Adrenal gland (tissue), 12 donors: Measurements from ENCODE around the gene IDH3B. TPM values are rescaled to one million over a fixed set of nuclear protein-coding genes. Genes with fewer than 3 reads are reported as not detected.

Source experiments
- DNase-seq, 7 donors: peaks; one replicate each; pipeline ENCODE4 v3.0.0-alpha.2; 2019 to 2020
- H3K27ac ChIP-seq, 5 donors: fragments of 200-600 bp; sonication (generic) in 4 of 5; 1 replicate in 3 of 5; 2 replicates in 2 of 5; pipeline versions ENCODE4 v1.5.1 to v1.8.0; 2016 to 2020; ENCODE audit warnings: mild to moderate bottlenecking in 1 of 5
- H3K27me3 ChIP-seq: fragments of 200-600 bp; 2 replicates; pipeline ENCODE4 v1.8.0; 2021
- H3K36me3 ChIP-seq, 2 donors: fragments of 200-600 bp; replicated peaks in 1 of 2; 1 replicate in 1 of 2; 2 replicates in 1 of 2; pipeline versions ENCODE4 v1.5.1 to v1.8.0; 2018 to 2022
- H3K4me1 ChIP-seq, 2 donors: fragments of 200-600 bp; replicated peaks in 1 of 2; 1 replicate in 1 of 2; 2 replicates in 1 of 2; pipeline versions ENCODE4 v1.5.1 to v1.8.0; 2018 to 2021
- H3K4me3 ChIP-seq, 4 donors: fragments of 200-600 bp; sonication (generic) in 3 of 4; one replicate each; pipeline ENCODE4 v1.5.1; 2016 to 2018
- H3K9me3 ChIP-seq, 3 donors: fragments of 200-600 bp; sonication (generic) in 1 of 3; replicated peaks in 1 of 3; 1 replicate in 2 of 3; 2 replicates in 1 of 3; pipeline versions ENCODE4 v1.5.1 to v1.8.0; 2016 to 2021
- POLR2A ChIP-seq, 2 donors: fragments of 450-650 bp; IDR thresholded peaks; one replicate each; pipeline ENCODE4 v1.6.1; 2017; ENCODE audit warnings: antibody characterized with exemption in 2 of 2, mild to moderate bottlenecking in 2 of 2, moderate library complexity in 1 of 2
- WGBS, 4 donors: extraction: QIAGEN DNeasy Blood & Tissue Kit in 2 of 4; methylation state at CpG; one replicate each; pipeline versions ENCODE4 v1.1.5 to v1.1.7; 2013 to 2017; 5-methylcytosine and 5-hydroxymethylcytosine counted together
- intact Hi-C, 2 donors: fragments of 100-400 bp; cut with DNase I; formaldehyde crosslinking; loops; one replicate each; pipeline versions ENCODE4 v1.14.1 to v1.15.0; 2022 to 2023
- polyA plus RNA-seq, 3 donors: library from polyadenylated mRNA; stranded (reverse); fragments of 200-250 nt in 2 of 3; fragments of 350-450 nt in 1 of 3; fragmentation: Illumina TruSeq in 1 of 3; extraction: RNeasy Lipid Tissue Mini Kit (QIAGEN cat#74804) in 1 of 3; gene quantifications; one replicate each; pipeline ENCODE4 v1.2.3, GENCODE V29; 2013 to 2014
- total RNA-seq, 9 donors: library from RNA; depleted of rRNA in 4 of 9; stranded (reverse); fragments of >200 nt in 4 of 9; fragments of 120-200 nt in 1 of 9; fragmentation: NEBNext Ultra II Directional in 1 of 9; extraction: Animal tissue kit (Norgen Biotek cat#: 25700) in 1 of 9; gene quantifications; one replicate each; pipeline versions ENCODE4 v1.1.0 to v1.2.4, GENCODE V29; 2013 to 2023
- TF ChIP-seq, protein P1 (sequence below), 6 experiments: fragments of 450-650 bp in 4 of 6; fragments of 200-600 bp in 2 of 6; sonication (generic) in 1 of 6; IDR thresholded peaks; 1 replicate in 5 of 6; 2 replicates in 1 of 6; pipeline versions ENCODE4 v1.5.1 to v1.8.0; 2016 to 2021; ENCODE audit warnings: antibody characterized with exemption in 6 of 6, mild to moderate bottlenecking in 2 of 6, moderate library complexity in 1 of 6
- donor health status: healthy with polysubstance abuse.
- donor health status: Bipolar disorder and iron deficiency.
- donor health status: DM: yes; HTN: yes; CAD: no.
- donor health status: DM: no; HTN: no; CAD: no.
- donor health status: DM: no; HTN: no; CAD: no.
- donor health status: DM: yes; HTN: yes; CAD: no.

Gene IDH3B
- total and polyA plus RNA-seq, 12 donors = 79.0 to 220 (median 111) TPM

DNA sequence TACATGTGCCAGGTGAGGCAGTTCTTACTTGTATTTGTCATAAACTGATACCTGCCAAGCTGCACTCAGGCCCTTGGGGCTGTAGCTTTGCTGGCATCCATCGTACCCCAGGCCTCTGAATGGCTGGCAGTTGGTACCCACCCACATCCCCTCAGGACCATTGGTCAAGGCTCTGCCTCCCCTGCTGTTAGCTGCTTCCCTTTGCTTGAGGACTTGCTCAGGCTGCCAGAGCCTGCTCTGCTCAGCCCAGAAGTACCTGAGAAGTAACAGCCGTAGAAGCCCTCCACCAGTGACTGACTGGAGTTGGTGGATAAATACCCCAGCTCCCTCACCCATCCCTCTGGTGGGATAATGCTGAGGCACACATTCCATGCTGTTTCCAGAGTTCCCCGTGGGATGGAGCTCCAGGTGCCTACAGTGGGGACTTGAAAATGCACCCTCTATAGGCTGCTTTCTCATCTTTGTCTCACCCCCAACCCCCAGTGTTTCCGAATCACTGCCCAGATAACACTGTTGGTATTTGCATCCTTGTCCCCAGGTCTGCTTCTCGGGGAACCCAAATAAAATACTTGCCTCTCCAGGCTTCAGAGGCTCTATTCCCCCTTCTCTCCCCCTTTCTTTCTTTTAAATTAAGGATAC is 35.9 kb upstream of the IDH3B start:
- intact Hi-C loops = no loop called here
- H3K9me3 ChIP-seq = no peaks in the 10 kb centered on the region
- WGBS, 4 donors = 82 to 93% (median 88%) methylated on average over 4 to 5 of the region's 5 CpGs
- H3K27ac ChIP-seq = no peak overlapping the region
- DNase-seq = peak in 1 of 7 donors; percentile 25
- no peaks in the 10 kb centered on the region for H3K4me1 ChIP-seq
- H3K27me3 ChIP-seq = no peaks in the 10 kb centered on the region
- H3K4me3 ChIP-seq = no peak overlapping the region
- TF ChIP-seq POLR2A (IDR thresholded peaks at IDR 0.05) = no peak
- H3K36me3 ChIP-seq = no peaks in the 10 kb centered on the region

DNA sequence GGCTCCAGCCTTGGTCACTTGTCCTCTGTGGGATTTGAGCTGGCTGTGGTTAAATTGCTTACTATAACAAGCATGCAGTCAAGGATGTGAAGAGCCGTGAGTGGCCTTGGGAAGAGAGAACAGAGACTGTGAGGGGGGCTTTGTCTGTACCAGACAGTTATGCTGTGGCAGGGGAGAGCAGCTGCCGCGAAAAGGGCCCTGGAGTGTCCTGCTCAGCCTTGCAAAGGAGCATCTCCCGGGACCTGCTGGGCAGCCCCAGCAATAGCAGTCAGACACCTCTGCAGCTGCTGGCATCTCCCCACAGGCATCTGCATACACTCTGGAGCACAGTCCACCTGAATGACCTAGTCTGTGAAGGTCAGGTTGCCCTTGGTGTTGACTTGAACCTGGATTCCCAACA is 34.9 kb upstream of the IDH3B start:
- intact Hi-C loops = no loop called here
- WGBS, 4 donors = 63 to 75% (median 72%) methylated on average over 4 of the region's 4 CpGs

DNA sequence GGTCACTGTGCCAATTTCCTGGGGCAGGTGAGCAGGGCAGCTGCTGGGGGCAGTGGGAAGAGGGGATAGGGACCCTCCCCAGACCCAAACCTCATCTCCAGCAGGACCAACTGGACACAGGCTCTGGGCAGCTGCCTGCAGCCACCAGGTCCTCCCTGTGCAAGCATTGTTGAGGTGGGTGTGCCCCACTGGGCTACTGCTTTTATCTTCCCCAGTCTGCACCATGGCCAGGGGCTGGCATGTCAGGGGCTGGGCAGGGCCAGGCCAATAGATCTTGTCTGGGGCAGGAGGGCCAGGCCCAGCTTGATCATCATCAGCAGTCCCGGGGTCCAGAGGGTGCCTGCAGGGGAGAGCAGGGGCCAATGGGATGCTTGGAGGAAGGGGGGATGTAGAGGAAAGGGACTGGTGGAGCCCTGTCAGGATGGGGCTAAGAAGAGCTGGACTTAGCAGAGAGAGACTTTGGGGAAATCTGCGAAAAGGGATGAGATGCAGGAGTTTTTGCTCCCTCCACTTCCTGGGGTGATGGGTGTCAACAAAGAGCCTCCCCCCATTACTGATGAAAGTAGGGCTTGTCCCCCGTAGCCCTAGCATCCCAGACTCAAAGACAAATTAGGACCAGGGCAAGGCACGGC is 34.3 kb upstream of the IDH3B start:
- WGBS, 4 donors = 69 to 85% (median 74%) methylated on average over 4 of the region's 4 CpGs
- intact Hi-C loops = no loop called here
- Histone ChIP-seq H3K4me3 (no peak overlapping the region), H3K36me3 (no peaks in the 10 kb centered on the region), H3K9me3 (no peaks in the 10 kb centered on the region), H3K27ac (no peak overlapping the region), H3K27me3 (no peaks in the 10 kb centered on the region), H3K4me1 (no peaks in the 10 kb centered on the region)
- peak in 1 of 7 donors; percentile 41 for DNase-seq
- TF ChIP-seq, protein P1, sequence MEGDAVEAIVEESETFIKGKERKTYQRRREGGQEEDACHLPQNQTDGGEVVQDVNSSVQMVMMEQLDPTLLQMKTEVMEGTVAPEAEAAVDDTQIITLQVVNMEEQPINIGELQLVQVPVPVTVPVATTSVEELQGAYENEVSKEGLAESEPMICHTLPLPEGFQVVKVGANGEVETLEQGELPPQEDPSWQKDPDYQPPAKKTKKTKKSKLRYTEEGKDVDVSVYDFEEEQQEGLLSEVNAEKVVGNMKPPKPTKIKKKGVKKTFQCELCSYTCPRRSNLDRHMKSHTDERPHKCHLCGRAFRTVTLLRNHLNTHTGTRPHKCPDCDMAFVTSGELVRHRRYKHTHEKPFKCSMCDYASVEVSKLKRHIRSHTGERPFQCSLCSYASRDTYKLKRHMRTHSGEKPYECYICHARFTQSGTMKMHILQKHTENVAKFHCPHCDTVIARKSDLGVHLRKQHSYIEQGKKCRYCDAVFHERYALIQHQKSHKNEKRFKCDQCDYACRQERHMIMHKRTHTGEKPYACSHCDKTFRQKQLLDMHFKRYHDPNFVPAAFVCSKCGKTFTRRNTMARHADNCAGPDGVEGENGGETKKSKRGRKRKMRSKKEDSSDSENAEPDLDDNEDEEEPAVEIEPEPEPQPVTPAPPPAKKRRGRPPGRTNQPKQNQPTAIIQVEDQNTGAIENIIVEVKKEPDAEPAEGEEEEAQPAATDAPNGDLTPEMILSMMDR (IDR thresholded peaks at IDR 0.05) = no peak
- TF ChIP-seq POLR2A (IDR thresholded peaks at IDR 0.05) = no peak

More for the DNA sequence above, 34.9 kb upstream of the IDH3B start:
- TF ChIP-seq, protein P1 (IDR thresholded peaks at IDR 0.05) = no peak
- TF ChIP-seq POLR2A (IDR thresholded peaks at IDR 0.05) = no peak
- no peaks in the 10 kb centered on the region for H3K9me3 ChIP-seq
- H3K27ac ChIP-seq = no peak overlapping the region
- H3K4me1 ChIP-seq = no peaks in the 10 kb centered on the region
- no peaks in the 10 kb centered on the region for H3K27me3 ChIP-seq
- no peak overlapping the region for H3K4me3 ChIP-seq
- H3K36me3 ChIP-seq = no peaks in the 10 kb centered on the region
- peak in 1 of 7 donors; percentile 39 for DNase-seq

DNA sequence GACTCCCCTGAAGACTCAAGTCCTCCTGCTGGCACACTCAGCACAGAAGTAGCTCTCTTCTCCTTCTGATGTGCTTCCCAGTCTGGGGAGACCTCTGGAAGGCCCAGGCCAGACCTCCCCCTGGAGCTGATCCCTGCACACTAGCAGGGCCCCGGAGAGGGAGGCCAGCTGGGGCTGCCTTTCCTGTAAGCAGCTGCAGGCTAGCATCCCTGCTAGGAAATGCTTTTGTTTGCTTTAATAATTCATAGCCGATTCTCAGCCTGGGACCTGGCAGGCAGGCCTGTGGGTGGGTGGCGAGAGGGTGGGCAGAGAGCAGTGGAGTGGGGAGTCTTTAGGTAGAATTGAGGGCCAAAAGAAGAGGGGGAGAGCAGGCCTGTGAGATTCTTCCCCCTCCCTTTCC is 33.8 kb upstream of the IDH3B start:
- 70 to 86% (median 76%) methylated on average over 2 to 3 of the region's 3 CpGs for WGBS, 4 donors
- Histone ChIP-seq H3K36me3 (no peaks in the 10 kb centered on the region), H3K9me3 (no peaks in the 10 kb centered on the region), H3K4me3 (no peak overlapping the region), H3K4me1 (no peaks in the 10 kb centered on the region), H3K27me3 (no peaks in the 10 kb centered on the region), H3K27ac (no peak overlapping the region)
- intact Hi-C loops = no loop called here
- TF ChIP-seq, protein P1 (IDR thresholded peaks at IDR 0.05) = no peak
- no peak for TF ChIP-seq POLR2A (IDR thresholded peaks at IDR 0.05)
- peak in 1 of 7 donors; percentile 21 for DNase-seq
